Duodenal mucosa (tissue), 2 donors: Measurements from ENCODE around the gene KCNK2.

ENCODE experiments used
- H3K27ac ChIP-seq: one replicate; pipeline ENCODE4 v1.7.0; 2013; ENCODE audit warnings: low read depth, low read length
- H3K27me3 ChIP-seq, 2 donors: one replicate each; pipeline ENCODE4 v1.7.0; 2013; ENCODE audit warnings: low read length in 2 of 2, control low read depth in 1 of 2; ENCODE audit not compliant: insufficient read depth in 2 of 2, control insufficient read depth in 1 of 2
- H3K36me3 ChIP-seq, 2 donors: one replicate each; pipeline ENCODE4 v1.7.0; 2013; ENCODE audit warnings: low read length in 2 of 2, control low read depth in 1 of 2; ENCODE audit not compliant: insufficient read depth in 2 of 2, control insufficient read depth in 1 of 2
- H3K4me1 ChIP-seq, 2 donors: one replicate each; pipeline ENCODE4 v1.7.0; 2013; ENCODE audit warnings: low read length in 2 of 2, control low read depth in 1 of 2; ENCODE audit not compliant: insufficient read depth in 2 of 2, control insufficient read depth in 1 of 2
- H3K4me3 ChIP-seq, 2 donors: one replicate each; pipeline ENCODE4 v1.7.0; 2013; ENCODE audit warnings: low read length in 2 of 2, low read depth in 1 of 2
- H3K9ac ChIP-seq, 2 donors: one replicate each; pipeline ENCODE4 v1.7.0; 2013; ENCODE audit warnings: low read length in 2 of 2, low read depth in 1 of 2
- H3K9me3 ChIP-seq, 2 donors: one replicate each; pipeline ENCODE4 v1.7.0; 2013; ENCODE audit warnings: low read length in 2 of 2, control low read depth in 1 of 2; ENCODE audit not compliant: control insufficient read depth in 1 of 2

The KCNK2 gene

DNA sequence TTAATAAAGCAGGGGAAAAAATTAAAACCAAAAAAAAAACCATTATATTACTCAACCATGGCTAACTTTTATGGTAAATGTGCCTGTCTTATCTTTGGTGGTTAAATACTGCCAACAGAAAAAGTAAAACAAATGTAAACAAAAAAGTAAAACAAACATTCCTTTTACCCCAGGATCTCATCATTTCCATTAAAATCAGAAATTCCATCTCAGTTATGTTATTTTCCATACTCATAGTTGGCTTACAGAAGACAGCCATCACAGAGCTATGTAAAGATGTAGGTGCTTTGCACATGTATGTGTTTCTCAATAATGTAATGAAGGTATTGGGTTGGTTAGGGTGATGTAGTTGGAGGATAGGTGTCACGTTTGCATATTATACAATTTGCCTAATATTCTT is 185.0 kb downstream of the KCNK2 start:
- Histone ChIP-seq H3K27ac (no peak overlapping the region), H3K27me3 (no peaks in the 10 kb centered on the region), H3K4me1 (no peaks in the 10 kb centered on the region), H3K36me3 (no peaks in the 10 kb centered on the region), H3K9me3 (no peaks in the 10 kb centered on the region), H3K9ac (no peak overlapping the region), H3K4me3 (no peak overlapping the region)

DNA sequence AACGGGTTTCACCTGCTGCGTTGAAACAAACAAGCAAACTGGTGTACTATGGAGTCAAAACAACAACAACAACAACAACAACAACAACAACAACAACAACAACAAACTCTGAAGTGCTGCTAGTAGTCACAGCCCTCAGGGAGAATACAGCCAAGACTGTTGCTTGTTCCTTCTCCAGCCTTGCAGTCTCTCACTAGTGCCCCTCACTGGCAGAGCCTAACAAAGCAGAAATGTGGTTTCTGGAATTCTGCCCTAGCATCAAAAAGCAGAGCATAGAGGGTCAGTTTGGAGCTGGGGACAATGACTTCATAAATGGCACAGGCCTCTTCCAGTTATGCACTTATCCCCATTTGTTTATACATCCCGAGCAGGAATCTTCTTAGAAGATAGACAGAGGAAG is 187.4 kb downstream of the KCNK2 start:
- no peaks in the 10 kb centered on the region for H3K9me3 ChIP-seq
- no peak overlapping the region for H3K4me3 ChIP-seq
- H3K27ac ChIP-seq, result no peak overlapping the region
- no peaks in the 10 kb centered on the region for H3K36me3 ChIP-seq
- H3K27me3 ChIP-seq, result no peaks in the 10 kb centered on the region
- H3K9ac ChIP-seq, result no peak overlapping the region
- H3K4me1 ChIP-seq, result no peaks in the 10 kb centered on the region

- Histone ChIP-seq H3K27me3 (no peaks in the 10 kb centered on the region), H3K9ac (no peak overlapping the region), H3K4me1 (no peaks in the 10 kb centered on the region), H3K36me3 (no peaks in the 10 kb centered on the region), H3K9me3 (no peaks in the 10 kb centered on the region), H3K4me3 (no peak overlapping the region), H3K27ac (no peak overlapping the region)
Observed at GRCh38 chr1:215273838-215274516, 191.4 kb downstream of the KCNK2 start.

DNA sequence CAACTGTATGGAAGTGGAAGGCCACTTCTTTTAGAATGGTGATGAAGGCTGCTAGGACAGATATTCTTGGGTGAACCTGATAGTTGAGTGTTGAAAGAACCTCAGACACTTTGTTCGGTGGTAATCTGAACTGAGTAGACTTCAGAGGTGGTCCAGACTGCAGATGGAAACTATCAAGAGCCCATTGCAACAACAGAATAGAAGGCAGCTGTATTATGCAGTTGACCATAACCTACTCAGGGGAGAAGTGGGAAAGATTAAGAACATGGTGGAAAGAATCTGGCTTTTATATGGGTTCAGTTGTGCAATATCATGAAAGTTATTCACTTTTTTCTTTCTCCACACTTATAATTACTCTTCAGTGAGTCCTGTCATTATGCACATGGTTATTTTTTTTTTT is 194.0 kb downstream of the KCNK2 start:
- H3K9me3 ChIP-seq, result no peaks in the 10 kb centered on the region
- no peaks in the 10 kb centered on the region for H3K27me3 ChIP-seq
- no peak overlapping the region for H3K27ac ChIP-seq
- H3K36me3 ChIP-seq, result no peaks in the 10 kb centered on the region
- H3K4me3 ChIP-seq, result no peak overlapping the region
- H3K9ac ChIP-seq, result no peak overlapping the region
- no peaks in the 10 kb centered on the region for H3K4me1 ChIP-seq

GRCh38 chr1:215277532-215277931 is 195.0 kb downstream of the KCNK2 start:
- no peak overlapping the region for H3K27ac ChIP-seq
- no peaks in the 10 kb centered on the region for H3K9me3 ChIP-seq
- no peak overlapping the region for H3K9ac ChIP-seq
- no peaks in the 10 kb centered on the region for H3K27me3 ChIP-seq
- H3K4me3 ChIP-seq, result no peak overlapping the region
- H3K4me1 ChIP-seq, result no peaks in the 10 kb centered on the region
- H3K36me3 ChIP-seq, result no peaks in the 10 kb centered on the region

GRCh38 chr1:215279682-215280081 is 197.1 kb downstream of the KCNK2 start:
- H3K9me3 ChIP-seq, result no peaks in the 10 kb centered on the region
- no peak overlapping the region for H3K27ac ChIP-seq
- H3K4me3 ChIP-seq, result no peak overlapping the region
- H3K4me1 ChIP-seq, result no peaks in the 10 kb centered on the region
- H3K27me3 ChIP-seq, result no peaks in the 10 kb centered on the region
- no peaks in the 10 kb centered on the region for H3K36me3 ChIP-seq
- H3K9ac ChIP-seq, result no peak overlapping the region

DNA sequence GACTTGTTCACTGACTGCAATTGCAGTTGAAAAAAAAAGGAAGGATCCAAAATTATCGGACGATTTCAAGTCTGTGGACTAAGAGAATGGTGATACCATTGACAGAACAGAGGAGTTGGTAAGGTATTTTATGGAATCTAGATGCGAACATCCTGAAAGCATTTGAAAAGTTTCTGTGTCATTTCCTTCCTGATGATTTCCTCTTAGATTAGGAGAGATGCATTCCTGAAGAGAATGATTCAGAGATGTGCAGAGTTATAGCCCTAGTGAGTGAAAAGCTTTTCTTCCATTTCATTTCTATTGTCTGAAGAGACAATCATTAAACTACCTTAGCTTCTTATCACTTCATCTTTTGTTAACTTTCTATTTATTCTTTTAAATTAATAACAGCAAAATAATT is 200.0 kb downstream of the KCNK2 start:
- Histone ChIP-seq H3K9me3 (no peaks in the 10 kb centered on the region), H3K4me3 (no peak overlapping the region), H3K27me3 (no peaks in the 10 kb centered on the region), H3K27ac (no peak overlapping the region), H3K36me3 (no peaks in the 10 kb centered on the region), H3K9ac (no peak overlapping the region), H3K4me1 (no peaks in the 10 kb centered on the region)

DNA sequence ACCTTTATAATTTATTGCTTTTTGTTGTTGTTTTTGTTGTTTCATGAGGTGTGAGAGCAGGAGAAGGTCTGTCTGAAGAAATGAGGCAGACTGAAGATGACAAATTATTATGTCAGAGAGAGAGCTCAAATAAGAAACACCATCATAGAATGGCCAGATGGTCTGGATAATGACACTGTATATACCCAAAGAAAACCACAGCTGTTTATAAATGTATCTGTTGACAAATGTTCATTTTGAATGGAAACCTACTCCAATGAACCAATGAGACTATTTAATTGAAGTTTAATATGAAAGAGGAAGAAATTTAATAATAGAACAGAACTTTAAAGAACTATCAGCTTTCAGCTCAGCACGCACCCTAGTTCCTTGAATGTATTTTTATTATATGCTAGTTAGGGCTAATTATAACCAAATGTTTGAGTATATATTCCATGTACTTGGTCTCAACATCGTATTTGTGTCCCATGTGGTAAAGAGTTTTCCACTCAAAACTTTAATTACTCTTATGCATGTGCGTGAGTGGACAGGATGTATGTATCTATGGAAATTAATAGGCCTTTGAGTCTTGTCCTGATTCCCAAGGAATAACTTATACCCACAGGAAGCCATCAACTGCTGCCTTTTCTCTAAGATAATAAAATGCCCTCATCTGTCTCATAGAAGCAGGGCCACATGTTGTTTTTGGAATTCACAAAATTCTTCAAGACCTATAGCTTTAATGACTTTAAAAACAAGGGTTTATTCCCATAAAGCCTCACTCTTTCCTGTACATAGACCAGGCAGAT is 202.7 kb downstream of the KCNK2 start:
- H3K27me3 ChIP-seq, result no peaks in the 10 kb centered on the region
- no peak overlapping the region for H3K27ac ChIP-seq
- no peak overlapping the region for H3K4me3 ChIP-seq
- H3K4me1 ChIP-seq, result no peaks in the 10 kb centered on the region
- H3K36me3 ChIP-seq, result no peaks in the 10 kb centered on the region
- no peak overlapping the region for H3K9ac ChIP-seq
- no peaks in the 10 kb centered on the region for H3K9me3 ChIP-seq
